Choroid plexus epithelial cell (primary cell): ENCODE data around the gene PTPN5.

Source experiments
- DNase-seq: peaks from one replicate; pipeline ENCODE4 v3.0.0-alpha.2; 2010; ENCODE audit warnings: low read depth
- H3K4me3 ChIP-seq: 2 replicates; pipeline ENCODE4 v1.5.1; 2011; ENCODE audit warnings: low read depth, mild to moderate bottlenecking, control low read depth, low read length, moderate library complexity
- CTCF ChIP-seq: conservative IDR thresholded peaks from 2 replicates; pipeline ENCODE4 v1.5.1; 2011; ENCODE audit warnings: low read depth, mild to moderate bottlenecking, control low read depth, inconsistent platforms, low read length, moderate library complexity

PTPN5 gene

GRCh38 chr11:18700872-18701271 lies 90.7 kb downstream of the PTPN5 start:
- no peak overlapping the region for H3K4me3 ChIP-seq
- no peak for TF ChIP-seq CTCF
- DNase-seq: no peak

GRCh38 chr11:18700375-18700774 lies 91.2 kb downstream of the PTPN5 start:
- no peak overlapping the region for H3K4me3 ChIP-seq
- TF ChIP-seq CTCF: no peak
- peak; percentile 69 for DNase-seq

- H3K4me3 ChIP-seq: no peak overlapping the region
- peak; percentile 21 for DNase-seq
- TF ChIP-seq CTCF: no peak
Measured at GRCh38 chr11:18699848-18700261, 91.7 kb downstream of the PTPN5 start.

- peak overlapping the region; percentile 65 for H3K4me3 ChIP-seq
- TF ChIP-seq CTCF: no peak
- peak; percentile 5 for DNase-seq
Measured at GRCh38 chr11:18699269-18699596, 92.4 kb downstream of the PTPN5 start.

GRCh38 chr11:18698341-18699268 lies 93.0 kb downstream of the PTPN5 start, which contains the start of gene TMEM86A:
TMEM86A (plus strand) TSS chr11:18698779; CDS start chr11:18698887, 108 bp downstream.
- H3K4me3 ChIP-seq: peak within 1 kb of the TSS; percentile 65
- no peak for TF ChIP-seq CTCF
- DNase-seq: peak; percentile 74

- no peak overlapping the region for H3K4me3 ChIP-seq
- no peak for TF ChIP-seq CTCF
- no peak for DNase-seq
Measured at GRCh38 chr11:18697576-18697975, 94.0 kb downstream of the PTPN5 start.

GRCh38 chr11:18696638-18697225 lies 94.9 kb downstream of the PTPN5 start:
- peak; percentile 54 for DNase-seq
- no peak overlapping the region for H3K4me3 ChIP-seq
- no peak for TF ChIP-seq CTCF
